ENCODE results near the gene AGBL3. TPM values are rescaled to one million over a fixed set of nuclear protein-coding genes. Genes with fewer than 3 reads are reported as not detected.

The AGBL3 gene
- 0.89 and 1.00 TPM in 2 replicates for total RNA-seq

GRCh38 chr7:134986363-134987251, at the start of gene AGBL3:
Gene AGBL3, plus strand, starts transcription at chr7:134986508. Its CDS starts 1,426 bp downstream, at chr7:134987934.

DNA sequence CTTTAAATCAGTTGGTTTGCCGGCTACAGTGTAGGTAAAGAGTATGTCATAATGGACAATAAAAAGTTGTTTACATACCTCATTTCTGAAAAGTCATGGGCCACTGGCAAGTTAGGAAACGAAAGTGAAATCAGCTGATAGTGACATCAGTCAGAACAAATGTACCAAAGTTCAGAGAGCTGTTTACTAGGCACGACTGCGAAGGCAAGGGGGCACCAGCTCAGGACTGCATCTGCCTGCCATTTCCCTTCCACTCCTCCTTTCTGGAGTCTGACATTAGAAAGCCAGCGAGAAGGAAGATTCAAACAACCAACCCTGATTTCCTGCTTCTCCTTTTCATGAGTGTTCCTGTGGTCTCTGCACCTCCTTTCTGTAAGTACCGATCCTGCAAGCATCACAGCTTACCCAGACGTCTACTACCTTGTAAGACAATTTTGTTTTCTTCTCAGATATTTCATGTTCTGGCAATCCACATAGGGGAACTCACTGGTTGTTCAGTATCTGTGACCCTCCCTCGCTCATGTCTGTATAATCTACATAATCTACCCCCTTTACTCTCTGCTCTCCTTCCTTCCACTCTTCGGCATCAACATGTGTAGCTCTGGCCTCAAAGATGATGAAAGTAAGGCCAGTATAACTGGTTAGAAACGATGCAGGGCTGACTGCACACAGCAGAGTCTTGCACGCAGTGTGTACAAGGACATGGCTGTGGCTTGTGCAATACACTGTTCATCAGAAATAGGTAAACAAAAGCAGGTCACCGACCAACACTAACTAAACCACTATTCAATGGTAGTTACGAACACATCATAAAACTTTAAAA, 161.8 kb downstream of the AGBL3 start, which contains the start of gene TMEM140:
TSS of gene TMEM140 (plus strand) at position 174 of the 823 bp plus-strand sequence. CDS start 16,370 bp downstream, outside the sequence.

DNA sequence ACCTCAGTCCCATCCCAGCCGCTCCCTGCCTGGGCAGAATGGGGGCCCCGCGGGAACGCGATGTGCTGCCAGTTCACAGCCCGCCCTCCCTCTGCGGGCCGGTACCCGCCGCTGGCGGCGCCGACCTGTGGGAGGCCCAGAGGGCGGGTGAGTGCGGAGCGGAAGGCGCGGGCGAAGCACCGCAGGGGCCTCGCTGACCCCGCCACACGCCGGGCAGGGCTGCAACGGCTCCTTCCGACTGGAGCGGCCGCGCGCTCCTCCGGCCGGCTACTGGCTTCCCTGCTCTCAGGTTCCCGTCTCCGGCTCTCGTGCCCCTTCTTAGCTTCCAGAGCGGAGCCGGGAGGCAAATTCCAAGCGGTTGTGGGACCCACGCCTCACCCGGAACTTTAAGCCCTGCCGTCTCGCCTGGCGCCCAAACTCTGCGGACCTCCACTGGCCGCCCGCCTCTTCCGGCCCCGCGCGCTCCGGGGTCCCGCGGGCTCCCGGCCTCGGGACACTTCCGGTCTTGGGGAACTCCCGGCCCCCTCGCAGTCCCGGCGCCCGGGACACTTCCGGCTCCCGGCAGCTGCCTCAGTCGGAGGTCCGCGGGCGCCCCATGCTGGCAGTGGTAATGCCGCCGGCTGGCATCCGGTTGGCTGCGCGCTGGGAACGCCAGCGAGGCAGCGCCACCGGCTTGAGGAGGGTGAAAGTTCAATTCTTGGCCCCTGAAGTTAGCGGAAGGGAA, 184.1 kb downstream of the AGBL3 start, which contains the start of gene CYREN:
TSS of gene CYREN (minus strand) at position 434 of the 724 bp plus-strand sequence. CDS start 1,785 bp downstream, outside the sequence.

Other genes with a start within 250 kb of the AGBL3 start
- gene CALD1, start 206.9 kb upstream of the AGBL3 start, total RNA-seq, result 290 and 609 TPM in 2 replicates
- gene TMEM140, start 161.6 kb downstream of the AGBL3 start, total RNA-seq, result 6.2 and 11.1 TPM in 2 replicates
- 35.4 and 44.6 TPM in 2 replicates for gene CYREN, start 184.2 kb downstream of the AGBL3 start, total RNA-seq
- 6.8 and 6.9 TPM in 2 replicates for gene WDR91, start 225.0 kb downstream of the AGBL3 start, total RNA-seq
- gene STRA8, start 247.3 kb downstream of the AGBL3 start, total RNA-seq, result not detected in 2 replicates

Data from uterine smooth muscle cell (primary cell).